HG02678 (cell line): ENCODE measurements around the gene PATL2.
"Not testable (repeated sequence)": the region's sequence is repeated elsewhere in the genome, so short reads cannot be mapped to it uniquely, and the experiment has no call there.

Source experiments
- ATAC-seq: cut with Tn5 transposase; IDR thresholded peaks from one replicate; pipeline ENCODE4 v1.9.1; 2021; ENCODE audit warnings: mild to moderate bottlenecking, moderate library complexity; ENCODE audit not compliant: unreplicated experiment

Gene PATL2

DNA sequence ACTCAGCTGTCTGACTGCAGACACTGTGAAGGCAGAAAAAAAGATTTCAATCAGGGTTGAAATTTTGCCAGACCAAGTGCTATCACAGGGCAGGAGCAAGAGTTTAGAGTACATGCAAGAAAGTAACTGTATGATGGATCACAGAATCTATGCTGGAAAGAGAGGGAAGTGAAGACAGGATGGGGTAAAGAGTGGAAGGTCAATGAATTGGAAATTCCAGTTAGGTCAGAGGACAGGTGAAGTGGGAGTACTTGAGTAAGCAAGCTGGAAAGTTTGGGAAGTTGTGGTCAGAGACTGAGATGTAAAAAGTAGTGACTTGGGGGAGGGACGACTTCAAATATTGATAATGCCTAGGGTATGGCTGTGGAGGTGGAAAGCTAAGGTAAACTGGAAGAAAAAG, 54.8 kb downstream of the PATL2 start:
- no peak for ATAC-seq

DNA sequence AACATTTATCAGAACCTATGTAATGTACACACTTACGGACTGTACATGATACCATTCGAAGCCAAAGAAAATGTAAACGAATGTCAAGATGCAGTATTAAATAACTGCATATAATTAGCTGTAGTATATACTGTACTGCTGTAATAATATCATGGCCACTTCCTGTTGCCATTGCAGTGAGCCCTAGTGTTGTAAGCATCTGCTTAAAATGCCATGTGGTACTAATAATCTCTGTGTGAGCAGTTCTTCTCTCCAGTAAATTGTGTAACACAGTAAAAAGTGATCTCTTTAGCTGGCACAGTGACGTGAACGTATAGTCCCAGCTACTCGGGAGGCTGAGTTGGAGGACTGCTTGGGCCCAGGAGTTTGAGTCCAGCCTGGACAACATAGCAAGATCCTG, 56.3 kb downstream of the PATL2 start:
- no peak for ATAC-seq

DNA sequence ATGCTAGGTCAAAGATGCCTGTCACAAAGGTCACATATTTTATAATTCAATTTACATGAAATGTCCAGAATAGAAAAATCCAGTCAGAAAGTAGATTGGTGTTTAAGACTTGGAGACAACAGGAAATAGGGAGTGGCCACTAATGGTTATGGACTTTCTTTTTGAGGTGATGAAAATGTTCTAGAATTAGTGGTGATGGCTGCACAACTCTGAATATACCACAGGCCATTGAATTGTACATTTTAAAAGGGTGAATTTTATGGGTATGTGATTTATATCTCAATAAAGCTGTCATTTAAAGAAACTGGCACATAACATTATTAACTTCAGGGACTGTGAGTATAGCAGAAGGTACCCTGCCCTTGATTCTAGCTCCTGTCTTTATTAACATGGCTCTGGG, 63.5 kb downstream of the PATL2 start:
- no peak for ATAC-seq

DNA sequence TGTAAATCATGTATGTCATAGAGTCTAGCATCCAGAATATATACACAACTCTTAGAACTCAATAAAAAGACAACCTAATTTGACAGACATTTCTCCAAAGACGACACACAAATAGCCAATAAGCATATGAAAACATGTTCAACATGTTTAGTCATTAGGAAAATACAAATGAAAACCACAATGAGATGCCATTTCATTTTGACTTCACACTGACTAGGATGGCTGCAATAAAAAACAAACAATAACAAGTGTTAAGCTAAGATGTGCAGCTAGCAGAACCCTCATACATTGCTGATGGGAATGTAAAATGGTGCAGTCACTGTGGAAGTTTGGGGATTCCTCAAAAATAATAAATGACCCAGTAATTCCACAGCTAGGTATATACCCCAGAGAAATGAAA, 64.1 kb downstream of the PATL2 start:
- no peak for ATAC-seq

DNA sequence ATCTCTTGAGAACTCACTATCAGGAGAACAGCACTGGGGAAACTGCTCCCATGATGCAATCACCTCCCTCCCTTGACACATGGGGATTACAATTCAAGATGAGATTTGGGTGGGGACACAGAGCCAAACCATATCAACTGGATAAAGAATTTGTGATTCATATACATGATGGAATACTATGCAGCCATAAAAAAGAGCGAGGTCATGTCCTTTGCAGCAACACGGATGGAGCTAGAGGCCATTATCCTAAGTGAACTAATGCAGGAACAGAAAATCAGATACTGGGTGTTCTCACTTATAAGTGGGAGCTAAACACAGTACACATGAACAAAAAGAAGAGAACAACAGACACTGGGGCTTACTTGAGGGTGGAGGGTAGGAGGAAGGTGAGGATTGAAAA, 64.7 kb downstream of the PATL2 start:
- ATAC-seq: no peak

DNA sequence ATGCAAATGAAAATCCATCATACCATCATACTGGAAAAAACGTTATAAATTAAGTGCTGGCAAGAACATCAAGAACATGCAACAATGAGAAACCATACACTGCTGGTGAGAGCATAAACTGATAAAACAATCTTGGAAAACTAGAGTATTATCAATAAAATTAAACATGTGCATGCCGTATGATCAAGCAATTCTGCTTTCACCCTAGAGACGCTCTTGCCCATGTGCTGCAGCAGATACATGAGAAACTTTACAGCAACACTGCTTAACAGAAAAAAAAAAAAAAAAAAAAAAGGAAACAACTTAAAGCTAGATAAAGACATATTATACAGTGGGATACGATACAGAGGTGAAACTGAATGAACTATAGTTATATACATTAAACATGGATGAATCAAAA, 69.5 kb downstream of the PATL2 start:
- no peak for ATAC-seq

DNA sequence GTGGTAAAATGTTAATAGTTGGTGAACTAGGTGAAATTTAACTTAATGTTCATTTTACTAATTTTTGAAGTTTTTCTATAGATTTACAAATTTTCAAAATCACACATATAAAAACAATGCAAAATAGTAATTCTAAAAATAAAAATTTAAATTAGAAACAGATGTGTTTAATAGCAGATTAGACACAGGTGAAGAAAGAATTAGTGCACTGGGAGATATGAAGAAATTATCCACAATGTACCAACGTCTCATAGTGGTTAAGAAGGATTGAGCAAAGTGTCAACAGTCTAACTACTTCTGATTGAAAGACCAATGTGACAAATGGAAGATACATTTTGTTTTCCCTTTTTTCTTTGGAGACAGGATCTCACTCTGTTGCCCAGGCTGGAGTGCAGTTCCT, 74.1 kb downstream of the PATL2 start:
- ATAC-seq: no peak

DNA sequence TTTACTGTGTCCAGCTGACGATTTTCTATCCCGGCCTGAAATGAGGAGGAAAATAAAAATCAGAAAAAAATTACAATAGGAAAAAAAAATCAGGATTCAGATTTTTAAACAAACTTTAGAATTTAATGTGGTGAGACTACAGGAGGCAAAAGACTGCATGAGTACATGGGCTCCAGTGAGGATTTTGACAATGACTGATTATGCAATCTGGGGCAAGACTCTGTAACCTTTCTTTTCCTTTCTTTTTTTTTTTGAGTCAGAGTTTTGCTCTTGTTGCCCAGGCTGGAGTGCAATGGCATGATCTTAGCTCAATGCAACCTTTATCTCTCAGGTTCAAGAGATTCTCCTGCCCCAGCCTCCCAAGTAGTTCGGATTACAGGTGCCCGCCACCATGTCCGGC, 77.5 kb downstream of the PATL2 start:
- no peak for ATAC-seq

DNA sequence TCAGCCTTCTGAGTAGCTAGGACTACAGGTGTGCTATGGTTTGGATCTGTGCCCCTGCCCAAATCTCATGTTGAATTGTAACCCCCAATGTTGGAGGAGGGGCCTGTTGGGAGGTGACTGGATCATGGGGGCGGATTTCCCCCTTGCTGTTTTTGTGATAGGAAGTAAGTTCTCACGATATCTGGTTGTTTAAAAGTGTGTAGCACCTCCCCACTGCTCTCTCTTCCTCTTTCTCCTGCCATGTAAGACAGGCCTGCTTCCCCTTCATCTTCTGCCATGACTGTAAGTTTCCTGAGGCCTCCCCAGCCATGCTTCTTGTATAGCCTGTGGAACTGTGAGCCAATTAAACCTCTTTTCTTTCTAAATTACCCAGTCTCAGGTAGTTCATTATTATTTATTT, 85.8 kb downstream of the PATL2 start:
- not testable (repeated sequence) for ATAC-seq

DNA sequence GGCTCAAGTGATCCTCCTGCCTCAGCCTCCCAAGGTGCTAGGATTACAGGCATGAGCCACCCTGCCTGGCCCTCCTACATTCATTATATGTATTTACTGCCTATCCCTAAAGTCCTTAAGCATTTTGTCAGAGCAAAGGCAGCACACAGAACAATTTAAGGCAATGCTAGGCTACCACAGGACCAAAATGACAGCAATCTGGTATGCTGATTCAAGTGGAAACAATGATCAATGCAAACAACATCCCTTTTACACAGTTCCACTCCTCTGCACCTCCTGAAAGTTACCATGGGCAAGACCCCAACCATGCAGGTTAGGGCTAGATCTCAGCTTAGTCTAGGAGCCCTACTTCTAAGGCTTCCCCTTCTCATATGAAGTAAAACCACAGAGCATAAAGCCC, 87.9 kb downstream of the PATL2 start:
- no peak for ATAC-seq

DNA sequence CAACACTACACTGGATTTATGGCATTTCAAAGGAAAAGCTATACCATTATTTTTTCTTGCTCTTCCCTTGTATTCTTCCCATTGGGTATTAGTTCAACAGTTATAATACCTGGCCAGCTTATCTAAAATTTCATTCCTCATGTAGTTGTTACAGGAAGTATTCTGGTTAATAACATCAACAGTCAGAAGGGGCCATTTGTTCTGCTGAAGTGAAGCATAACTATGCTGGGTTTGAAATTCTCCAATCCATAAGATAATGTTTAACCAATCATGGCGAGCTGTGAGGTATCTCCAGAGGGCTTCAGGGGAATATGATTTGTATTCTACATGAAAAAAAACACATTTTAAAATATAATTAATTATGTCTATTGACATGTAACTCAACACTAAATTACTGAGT, 91.0 kb downstream of the PATL2 start:
- ATAC-seq: no peak

DNA sequence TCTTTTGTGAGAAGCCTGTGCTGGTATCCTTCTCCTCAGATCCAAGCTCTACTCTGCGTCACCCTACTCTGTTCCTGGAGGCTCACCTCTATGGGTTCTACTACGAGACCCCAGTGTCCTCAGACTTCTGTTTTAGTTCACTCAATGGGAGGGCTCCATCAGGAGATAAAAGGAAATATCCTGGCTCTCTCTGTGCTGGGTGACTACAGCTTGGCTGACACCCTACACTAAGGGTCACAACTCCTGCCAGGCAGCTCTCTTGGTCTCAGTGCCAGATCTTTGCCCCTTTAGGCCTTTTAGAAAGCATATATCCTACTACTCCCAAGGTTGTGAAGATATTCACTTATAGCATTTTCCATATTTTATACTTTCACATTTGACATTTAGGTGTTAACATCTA, 94.1 kb downstream of the PATL2 start:
- no peak for ATAC-seq
